Kasumi-1 (cell line): Measurements from ENCODE around the gene SLC4A1AP.
A peak's percentile ranks its signal among the peaks of the same experiment; 100 is the strongest.
"Not testable (repeated sequence)": the region's sequence is repeated elsewhere in the genome, so short reads cannot be mapped to it uniquely, and the experiment has no call there.

ENCODE experiments used
- DNase-seq, 2 experiments: peaks; one replicate each; lab custom pipeline; 2025; lab: John Stamatoyannopoulos, UW

Gene SLC4A1AP

DNA sequence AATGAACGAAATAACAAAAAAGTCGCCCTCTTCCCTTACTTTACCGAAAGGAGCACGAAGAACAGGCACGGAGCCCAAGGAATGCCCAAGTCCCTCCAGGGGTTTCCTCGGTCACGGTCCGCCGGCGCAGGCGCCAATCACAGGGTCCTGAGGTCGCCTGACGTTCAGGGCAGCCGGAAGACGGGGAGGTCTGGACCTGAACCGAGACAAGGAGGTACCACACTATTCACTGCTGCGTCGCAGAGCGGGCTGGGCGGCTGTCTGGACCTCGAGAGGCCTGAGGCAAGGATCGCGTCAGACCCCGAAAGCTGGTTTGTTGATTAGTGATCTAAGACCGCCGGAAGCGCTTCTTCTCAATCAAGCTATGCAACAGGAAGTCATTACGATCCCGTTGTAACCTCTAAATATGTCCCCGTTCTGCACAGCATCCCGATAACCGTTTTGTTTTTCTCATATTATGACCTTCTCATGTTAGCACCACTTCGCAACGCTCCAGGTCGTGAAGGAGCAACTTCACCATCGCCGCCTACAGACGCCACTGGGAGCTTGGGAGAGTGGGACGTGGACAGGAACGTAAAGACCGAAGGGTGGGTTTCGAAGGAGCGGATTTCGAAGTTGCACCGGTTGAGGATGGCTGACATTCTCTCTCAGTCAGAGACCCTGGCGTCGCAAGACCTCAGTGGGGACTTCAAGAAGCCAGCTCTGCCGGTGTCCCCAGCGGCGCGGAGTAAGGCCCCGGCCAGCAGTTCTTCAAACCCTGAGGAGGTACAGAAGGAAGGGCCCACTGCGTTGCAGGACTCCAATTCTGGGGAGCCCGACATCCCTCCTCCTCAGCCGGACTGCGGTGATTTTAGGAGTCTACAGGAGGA lies at the start of gene SLC4A1AP, which contains the start of gene SUPT7L:
TSS of gene SLC4A1AP (plus strand) at position 605 of the 869 bp plus-strand sequence. CDS start at position 631, 26 bp downstream.
TSS of gene SUPT7L (minus strand) at position 330 of the 869 bp plus-strand sequence. CDS start 1,422 bp downstream, outside the sequence.
- DNase-seq: peak; percentile 85 to 90

DNA sequence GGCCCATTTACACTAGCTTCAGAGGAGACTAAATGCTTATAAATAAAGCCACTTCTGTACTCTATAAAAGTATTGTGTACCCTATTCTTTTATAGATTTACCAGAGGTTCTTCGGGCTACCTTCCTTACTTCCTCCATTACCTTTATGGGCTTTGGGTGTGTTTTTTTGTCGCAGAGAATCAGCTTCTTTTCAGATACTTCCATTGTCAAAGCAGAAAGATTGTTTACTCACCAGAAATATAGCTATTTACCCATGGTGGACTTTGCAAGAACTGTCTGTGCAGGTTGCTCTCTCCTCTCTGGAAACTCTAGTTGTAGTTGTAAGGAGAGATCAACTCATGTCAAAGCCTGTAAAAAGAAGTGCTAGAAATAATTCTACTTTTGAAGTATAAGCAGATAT lies 49.7 kb upstream of the SLC4A1AP start:
- no peak for DNase-seq

- DNase-seq: no peak
These were observed 48.4 kb upstream of the SLC4A1AP start for GRCh38 chr2:27615316-27615715.

DNA sequence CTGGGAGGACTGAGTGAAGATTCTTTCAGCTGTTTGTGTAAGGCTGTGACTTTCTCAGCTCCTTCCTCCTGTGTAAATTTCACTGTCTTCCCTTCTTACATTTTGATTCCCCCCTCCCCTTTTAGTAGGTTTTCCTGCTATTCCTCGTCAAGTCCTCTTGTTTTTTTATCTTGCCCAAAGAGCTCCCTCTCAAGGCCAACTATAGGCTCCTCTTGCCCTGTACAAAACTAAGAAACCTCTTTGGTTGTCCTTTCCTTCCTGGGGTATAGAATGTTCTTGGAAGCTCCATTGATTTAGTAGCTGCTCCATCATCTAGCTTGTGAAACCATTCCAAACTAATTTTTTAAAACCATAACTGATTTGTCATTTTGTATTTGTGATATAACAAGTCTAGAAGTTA lies 42.2 kb upstream of the SLC4A1AP start:
- peak in 1 of 2 experiments; percentile 70 for DNase-seq

- DNase-seq: no peak
These were observed 40.7 kb upstream of the SLC4A1AP start for GRCh38 chr2:27622921-27623384.

DNA sequence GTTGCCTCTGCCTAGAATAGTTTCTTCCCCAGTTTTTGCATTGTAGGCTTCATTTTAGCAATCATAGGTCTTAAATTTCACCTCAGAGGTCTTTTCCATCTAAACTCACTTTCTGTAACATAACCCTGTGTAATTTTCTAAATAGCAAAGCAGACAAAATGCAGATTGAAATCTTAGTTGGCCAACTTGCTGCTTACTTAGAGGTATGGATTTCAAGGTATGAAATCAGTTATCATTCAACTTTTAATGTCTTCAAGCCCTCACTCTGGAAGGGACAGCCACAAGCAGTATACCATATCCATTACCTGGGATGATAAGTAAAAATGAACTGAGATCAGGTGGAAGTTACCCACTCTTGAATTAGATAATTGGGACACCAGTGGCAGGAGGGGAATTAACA lies 38.7 kb upstream of the SLC4A1AP start:
- no peak for DNase-seq

GRCh38 chr2:27626323-27626722 lies 37.4 kb upstream of the SLC4A1AP start:
- not testable (repeated sequence) for DNase-seq

DNA sequence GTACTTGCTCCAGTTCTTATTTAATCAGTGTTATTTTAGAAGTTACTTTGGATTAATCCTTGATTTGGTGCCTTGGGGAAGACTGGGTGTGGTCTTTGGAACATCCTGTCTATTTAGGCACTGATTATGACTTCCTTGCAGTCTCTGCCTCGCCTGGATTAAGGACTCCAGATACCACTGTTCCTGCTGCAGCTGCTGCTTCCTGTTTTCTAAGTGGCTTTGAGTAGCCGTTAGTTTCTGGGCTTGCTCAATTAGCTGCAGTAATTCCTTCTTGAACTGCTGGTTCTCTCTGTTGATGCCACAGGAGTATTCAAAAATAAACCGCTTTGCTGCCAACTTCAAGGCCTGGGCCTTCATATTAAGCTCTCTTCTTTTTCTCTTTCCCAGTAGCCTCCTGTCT lies 36.8 kb upstream of the SLC4A1AP start:
- peak; percentile 67 to 76 for DNase-seq

DNA sequence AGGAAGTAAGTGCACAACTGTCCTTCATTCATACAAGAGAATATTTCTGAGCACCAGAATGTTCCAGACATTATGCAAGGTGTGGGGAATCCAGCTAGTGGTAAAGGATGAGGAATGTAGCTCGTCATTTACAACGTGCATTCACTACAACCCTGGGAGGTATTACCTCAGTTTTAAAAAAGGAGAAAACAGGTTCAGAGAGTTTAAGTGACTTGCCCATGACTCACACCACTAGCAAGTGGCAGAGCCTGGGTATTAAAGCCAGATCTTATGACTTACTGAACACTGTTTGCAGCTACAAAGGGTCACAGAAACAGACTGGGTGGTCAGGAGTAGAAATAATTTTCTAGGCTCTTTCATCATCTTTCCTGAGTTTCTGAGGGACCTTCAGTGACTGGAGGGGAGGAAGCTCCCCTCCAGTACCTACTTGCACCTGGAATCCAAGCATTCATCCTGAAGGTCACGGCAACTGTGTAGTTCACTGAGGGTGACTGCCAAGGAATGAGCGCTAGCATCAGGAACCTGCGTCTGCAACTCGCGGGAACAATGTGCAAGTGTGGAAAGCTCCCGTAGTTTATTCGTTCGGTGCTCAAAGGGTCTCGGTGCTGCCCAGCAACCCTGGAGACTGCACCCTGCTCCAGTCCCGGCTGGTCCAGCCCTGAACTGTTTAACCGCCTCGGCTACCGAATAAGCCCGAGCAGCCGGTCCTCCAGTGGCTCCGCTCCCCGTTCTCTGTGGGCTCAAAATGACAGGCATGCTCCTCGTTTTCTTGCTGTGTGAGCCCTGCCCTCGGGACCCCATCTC lies 35.5 kb upstream of the SLC4A1AP start:
- peak in 1 of 2 experiments; percentile 37 for DNase-seq

DNA sequence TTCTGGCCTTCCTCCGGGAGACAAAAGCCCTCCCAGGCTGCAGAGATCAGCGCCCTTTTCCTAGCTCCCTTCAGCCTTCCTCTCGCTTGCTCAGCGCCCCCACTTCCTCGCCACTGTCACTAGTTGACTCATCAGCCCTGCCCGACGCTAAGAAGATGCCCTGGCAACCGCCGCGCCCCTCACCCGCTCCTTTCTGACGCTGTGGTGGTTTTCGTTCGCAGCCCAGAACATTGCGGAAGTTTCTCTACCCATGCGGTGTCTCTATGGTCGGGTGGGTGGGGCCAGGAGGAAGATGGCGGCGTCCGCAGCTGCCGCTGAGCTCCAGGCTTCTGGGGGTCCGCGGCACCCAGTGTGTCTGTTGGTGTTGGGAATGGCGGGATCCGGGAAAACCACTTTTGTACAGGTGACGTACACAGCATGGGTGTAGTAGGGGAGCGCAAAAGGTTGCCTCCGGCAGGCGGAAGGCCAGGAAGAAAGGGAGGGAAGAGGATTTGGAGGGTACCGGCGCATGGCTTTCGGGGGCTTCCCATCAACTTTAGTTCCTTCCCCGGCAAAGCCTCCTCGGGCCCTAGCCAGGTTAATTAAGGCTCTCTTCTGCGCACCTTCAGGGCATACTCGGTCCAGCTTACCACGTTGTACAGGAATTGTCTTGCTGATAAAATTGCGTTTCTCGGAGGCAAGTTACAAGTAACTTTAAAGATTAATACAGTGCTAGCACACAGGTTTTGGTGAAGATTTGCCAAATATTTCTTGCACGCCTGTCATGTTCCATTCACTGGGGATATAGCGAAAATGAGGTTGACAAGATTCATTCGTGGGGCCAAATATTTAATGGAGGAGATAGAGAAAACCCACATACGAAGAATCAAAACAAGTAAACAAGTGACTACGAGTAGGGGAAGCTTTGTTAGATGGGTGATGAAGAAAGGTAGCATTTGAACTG lies 34.7 kb upstream of the SLC4A1AP start, which contains the start of the genes CCDC121 and GPN1:
TSS of gene CCDC121 (minus strand) at position 246 of the 943 bp plus-strand sequence. CDS start 1,213 bp downstream, outside the sequence.
TSS of gene GPN1 (plus strand) at position 284 of the 943 bp plus-strand sequence. CDS start at position 293, 9 bp downstream.
- peak; percentile 97 to 98 for DNase-seq

DNA sequence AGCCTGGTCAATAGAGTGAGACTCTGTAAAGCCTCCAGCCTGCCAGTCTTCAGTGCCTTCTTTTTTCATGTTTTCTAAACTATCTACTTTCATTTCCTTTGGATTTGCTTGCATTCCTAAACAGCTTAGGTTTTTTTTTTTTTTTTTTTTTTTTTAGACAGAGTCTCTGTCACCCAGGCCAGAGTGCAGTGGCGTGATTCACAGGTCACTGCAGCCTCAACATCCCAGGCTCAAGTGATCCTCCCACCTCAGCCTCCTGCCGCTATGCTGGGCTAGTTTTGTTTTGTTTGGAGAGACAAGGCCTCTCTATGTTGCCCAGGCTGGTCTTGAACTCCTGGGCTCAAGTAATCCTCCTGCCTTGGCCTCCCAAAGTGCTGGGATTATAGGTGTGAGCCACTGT lies 33.4 kb upstream of the SLC4A1AP start:
- DNase-seq: not testable (repeated sequence)

DNA sequence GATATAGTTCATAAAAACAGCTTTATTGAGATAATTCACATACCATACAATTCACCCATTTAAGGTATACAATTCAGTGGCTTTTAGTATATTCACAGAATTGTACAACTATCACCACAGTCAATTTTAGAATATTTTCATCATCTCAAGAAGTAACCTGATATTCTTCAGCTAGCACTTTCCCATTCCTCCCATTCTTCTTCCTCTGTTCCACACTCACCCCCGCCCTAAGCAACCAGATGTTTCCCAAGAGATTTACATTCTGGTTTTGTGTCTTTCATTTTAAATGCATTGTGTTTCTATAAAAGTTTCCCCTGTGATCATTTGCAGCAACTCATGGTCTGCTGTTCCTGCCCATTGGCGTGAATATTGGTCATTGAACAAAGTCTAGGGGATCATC lies 29.4 kb upstream of the SLC4A1AP start:
- DNase-seq: no peak

GRCh38 chr2:27636766-27637165 lies 26.9 kb upstream of the SLC4A1AP start:
- no peak for DNase-seq

DNA sequence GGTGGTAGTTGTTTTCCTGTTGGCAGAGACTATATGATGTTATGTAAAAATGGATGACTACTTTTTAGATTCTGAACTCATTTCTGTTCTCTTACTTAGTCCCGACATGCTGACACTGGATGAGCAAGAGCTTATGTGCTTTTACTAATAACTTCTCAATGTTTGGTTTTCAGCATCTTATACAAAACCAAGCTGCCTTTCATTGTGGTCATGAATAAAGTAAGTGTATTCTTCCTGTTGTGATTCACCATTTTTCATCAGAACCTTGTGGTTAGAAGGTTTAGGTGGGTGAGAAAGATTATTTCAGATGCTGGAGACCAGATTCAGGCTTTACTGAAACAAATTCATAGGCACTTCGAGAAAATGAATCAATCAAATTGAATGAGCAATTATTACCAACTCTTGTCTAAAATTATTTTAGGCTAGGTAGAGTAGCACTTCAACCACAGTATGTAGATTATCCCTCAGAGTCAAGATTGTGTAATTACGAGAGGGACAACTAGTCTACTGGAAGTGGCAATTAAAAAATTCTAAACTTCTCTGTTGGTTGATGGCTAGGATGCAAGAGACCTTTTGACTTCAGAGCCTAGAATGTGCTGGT lies 25.6 kb upstream of the SLC4A1AP start:
- no peak for DNase-seq

DNA sequence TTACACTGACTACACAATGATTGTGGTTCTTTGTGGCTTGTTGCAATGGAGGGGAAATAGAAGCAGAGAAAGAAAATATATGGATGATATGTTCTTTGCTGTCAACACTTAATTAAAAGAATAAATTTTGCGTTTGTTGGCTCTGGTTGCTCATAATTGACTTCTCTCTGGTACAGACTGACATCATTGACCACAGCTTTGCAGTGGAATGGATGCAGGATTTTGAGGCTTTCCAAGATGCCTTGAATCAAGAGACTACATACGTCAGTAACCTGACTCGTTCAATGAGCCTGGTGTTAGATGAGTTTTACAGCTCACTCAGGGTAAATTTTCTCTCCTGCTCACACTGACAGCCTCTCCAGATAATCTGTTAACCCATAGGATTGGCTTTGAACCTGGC lies 25.0 kb upstream of the SLC4A1AP start:
- DNase-seq: no peak

DNA sequence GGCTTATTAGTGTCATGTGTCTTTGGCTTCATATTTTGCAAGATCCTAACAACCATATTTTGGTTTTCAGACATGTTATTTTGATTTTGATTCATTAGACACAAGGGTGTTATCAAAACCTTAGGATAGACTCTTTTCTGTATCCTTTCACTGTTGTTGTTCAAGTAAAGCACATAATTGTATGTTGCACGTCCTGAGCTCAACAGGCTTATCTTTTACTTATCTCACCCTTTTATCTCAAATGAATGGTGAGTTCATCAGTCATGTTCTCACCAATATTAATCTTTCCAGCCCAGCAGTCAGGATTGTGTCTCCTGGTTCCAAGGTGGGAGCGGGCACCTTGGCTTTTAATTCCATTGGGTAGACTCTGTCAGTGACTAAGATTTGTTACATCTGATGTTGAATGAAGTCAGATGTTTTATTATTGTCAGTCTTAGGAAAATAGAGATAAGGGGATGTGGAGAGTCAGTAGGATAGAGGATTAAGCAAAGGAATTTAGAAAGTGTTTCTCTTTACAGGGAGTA lies 22.9 kb upstream of the SLC4A1AP start:
- no peak for DNase-seq

DNA sequence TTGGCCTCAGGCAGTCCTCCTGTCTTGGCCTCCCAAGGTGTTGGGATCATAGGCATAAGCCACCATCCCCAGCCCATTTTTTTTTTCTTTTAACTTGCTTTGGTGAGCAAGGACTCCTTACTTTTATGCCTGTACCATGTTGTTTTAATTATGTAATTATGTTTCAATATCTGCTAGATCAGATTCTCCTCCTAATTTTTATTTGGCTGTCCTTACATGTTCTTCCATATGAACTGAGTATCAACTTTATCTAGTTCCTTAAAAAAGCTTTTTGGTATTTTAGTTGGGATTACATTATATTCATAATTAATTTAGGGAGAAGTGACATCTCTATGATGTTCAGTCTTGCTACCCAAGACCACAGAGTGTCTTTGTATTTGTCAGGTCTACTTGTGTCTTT lies 18.5 kb upstream of the SLC4A1AP start:
- no peak for DNase-seq

DNA sequence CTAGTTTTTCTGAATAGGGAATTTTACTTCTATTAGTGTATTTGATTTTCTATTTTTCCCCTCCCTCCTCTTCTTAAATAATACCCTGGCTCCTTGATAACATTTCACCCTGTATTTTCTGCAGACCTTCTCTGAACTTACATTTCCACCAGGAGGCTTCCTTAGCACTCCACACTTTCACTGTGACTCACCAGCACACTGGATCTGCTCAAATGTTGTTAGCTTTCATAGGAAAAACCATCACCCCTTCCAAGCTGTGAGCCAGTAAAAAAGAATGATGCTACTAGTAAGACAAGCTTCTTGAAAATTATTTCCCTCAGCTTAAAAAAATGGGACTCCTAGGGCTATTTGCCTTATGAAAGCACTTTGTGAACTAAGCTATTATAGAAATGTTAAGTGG lies 16.4 kb upstream of the SLC4A1AP start:
- no peak for DNase-seq

DNA sequence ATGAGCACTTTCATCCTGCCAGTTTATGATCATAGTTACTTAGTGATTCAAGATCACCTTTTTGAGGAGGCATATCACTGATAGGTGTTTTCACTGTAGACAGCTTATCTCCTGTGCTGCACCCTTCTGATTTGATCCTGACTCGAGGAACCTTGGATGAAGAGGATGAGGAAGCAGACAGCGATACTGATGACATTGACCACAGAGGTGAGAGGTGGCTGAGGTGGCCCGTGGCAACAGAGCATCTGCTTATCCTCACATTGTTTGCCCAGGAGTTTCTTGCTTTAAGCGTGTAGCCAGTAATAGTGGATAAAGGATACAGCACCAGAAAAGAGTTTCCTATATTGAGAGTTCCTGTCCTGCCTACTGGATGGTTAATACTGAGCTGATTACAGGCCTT lies 16.0 kb upstream of the SLC4A1AP start:
- no peak for DNase-seq

- no peak for DNase-seq
These were observed 12.6 kb upstream of the SLC4A1AP start for GRCh38 chr2:27651056-27651455.

- no peak for DNase-seq
These were observed 11.3 kb upstream of the SLC4A1AP start for GRCh38 chr2:27652341-27652740.
